Measurements from ENCODE around the gene NAA35.

Gene NAA35

GRCh38 chr9:86045654-86046053, 104.7 kb downstream of the NAA35 start:
- Histone ChIP-seq H3K79me2 (ENCODE audit: control insufficient read depth, insufficient read depth, low read length, poor library complexity) (no peaks in the 10 kb centered on the region), H2BK120ac (ENCODE audit: insufficient read depth, low read length, poor library complexity) (no peak overlapping the region), H3K27ac (ENCODE audit: low read depth, low read length) (no peak overlapping the region), H3K9ac (ENCODE audit: low read length) (no peak overlapping the region), H2BK5ac (ENCODE audit: low read depth, low read length, poor library complexity) (no peak overlapping the region), H3K36me3 (ENCODE audit: control insufficient read depth in 1 of 2, insufficient read depth in 2 of 2, low read length in 2 of 2) (no peaks in the 10 kb centered on the region), H3K9me3 (ENCODE audit: insufficient read depth, low read depth, low read length) (no peaks in the 10 kb centered on the region), H3K4me1 (ENCODE audit: control insufficient read depth in 1 of 2, insufficient read depth in 2 of 2, low read length in 2 of 2) (no peaks in the 10 kb centered on the region), H3K18ac (ENCODE audit: low read length) (no peak overlapping the region), H4K91ac (ENCODE audit: low read depth, low read length) (no peak overlapping the region), H2BK12ac (ENCODE audit: low read length) (no peak overlapping the region), H3K79me1 (ENCODE audit: low read length) (no peaks in the 10 kb centered on the region), H2AFZ (ENCODE audit: insufficient read depth, low read length, poor library complexity) (no peak overlapping the region), H3K4me3 (ENCODE audit: low read depth, low read length) (no peak overlapping the region), H3K4me2 (ENCODE audit: low read length) (no peak overlapping the region), H4K8ac (ENCODE audit: low read depth, low read length) (no peak overlapping the region), H3K4ac (ENCODE audit: low read depth, low read length) (no peak overlapping the region), H3K14ac (ENCODE audit: low read length) (no peak overlapping the region), H4K12ac (ENCODE audit: low read depth, low read length) (no peak overlapping the region), H3K27me3 (ENCODE audit: insufficient read depth, low read length) (no peaks in the 10 kb centered on the region), H2AK5ac (ENCODE audit: low read length) (no peak overlapping the region), H3K23ac (ENCODE audit: low read length) (no peak overlapping the region)
- no peak for DNase-seq
- no CpG with 5 or more reads among the region's 6 CpGs for WGBS (ENCODE audit: extremely low coverage, insufficient coverage, insufficient read length)

- no peak overlapping the region for H3K9ac ChIP-seq (ENCODE audit: low read length)
- H2BK5ac ChIP-seq (ENCODE audit: low read depth, low read length, poor library complexity), result no peak overlapping the region
- no peak overlapping the region for H3K27ac ChIP-seq (ENCODE audit: low read depth, low read length)
- no peak overlapping the region for H3K4ac ChIP-seq (ENCODE audit: low read depth, low read length)
- no peaks in the 10 kb centered on the region for H3K9me3 ChIP-seq (ENCODE audit: insufficient read depth, low read depth, low read length)
- no peaks in the 10 kb centered on the region for H3K79me1 ChIP-seq (ENCODE audit: low read length)
- DNase-seq, result no peak
- H2BK120ac ChIP-seq (ENCODE audit: insufficient read depth, low read length, poor library complexity), result no peak overlapping the region
- no CpG with 5 or more reads among the region's 14 CpGs for WGBS (ENCODE audit: extremely low coverage, insufficient coverage, insufficient read length)
- H2AFZ ChIP-seq (ENCODE audit: insufficient read depth, low read length, poor library complexity), result no peak overlapping the region
- no peak overlapping the region for H4K8ac ChIP-seq (ENCODE audit: low read depth, low read length)
- H3K27me3 ChIP-seq (ENCODE audit: insufficient read depth, low read length), result no peaks in the 10 kb centered on the region
- no peak overlapping the region for H4K12ac ChIP-seq (ENCODE audit: low read depth, low read length)
- H3K4me2 ChIP-seq (ENCODE audit: low read length), result no peak overlapping the region
- no peak overlapping the region for H2AK5ac ChIP-seq (ENCODE audit: low read length)
- no peaks in the 10 kb centered on the region for H3K79me2 ChIP-seq (ENCODE audit: control insufficient read depth, insufficient read depth, low read length, poor library complexity)
- no peak overlapping the region for H3K14ac ChIP-seq (ENCODE audit: low read length)
- no peak overlapping the region for H3K18ac ChIP-seq (ENCODE audit: low read length)
- H2BK12ac ChIP-seq (ENCODE audit: low read length), result no peak overlapping the region
- no peak overlapping the region for H3K4me3 ChIP-seq (ENCODE audit: low read depth, low read length)
- H3K23ac ChIP-seq (ENCODE audit: low read length), result no peak overlapping the region
- H3K4me1 ChIP-seq (ENCODE audit: control insufficient read depth in 1 of 2, insufficient read depth in 2 of 2, low read length in 2 of 2), result no peaks in the 10 kb centered on the region
- H3K36me3 ChIP-seq (ENCODE audit: control insufficient read depth in 1 of 2, insufficient read depth in 2 of 2, low read length in 2 of 2), result no peaks in the 10 kb centered on the region
- H4K91ac ChIP-seq (ENCODE audit: low read depth, low read length), result no peak overlapping the region
These were observed 105.2 kb downstream of the NAA35 start for GRCh38 chr9:86046071-86046636.

- Histone ChIP-seq H3K4me3 (ENCODE audit: low read depth, low read length) (no peak overlapping the region), H4K12ac (ENCODE audit: low read depth, low read length) (no peak overlapping the region), H3K4ac (ENCODE audit: low read depth, low read length) (no peak overlapping the region), H3K14ac (ENCODE audit: low read length) (no peak overlapping the region), H3K27me3 (ENCODE audit: insufficient read depth, low read length) (no peaks in the 10 kb centered on the region), H2BK12ac (ENCODE audit: low read length) (no peak overlapping the region), H3K18ac (ENCODE audit: low read length) (no peak overlapping the region), H2AK5ac (ENCODE audit: low read length) (no peak overlapping the region), H3K4me2 (ENCODE audit: low read length) (no peak overlapping the region), H4K8ac (ENCODE audit: low read depth, low read length) (no peak overlapping the region), H3K9ac (ENCODE audit: low read length) (no peak overlapping the region), H2BK120ac (ENCODE audit: insufficient read depth, low read length, poor library complexity) (no peak overlapping the region), H3K23ac (ENCODE audit: low read length) (no peak overlapping the region), H3K79me1 (ENCODE audit: low read length) (no peaks in the 10 kb centered on the region), H4K91ac (ENCODE audit: low read depth, low read length) (no peak overlapping the region), H3K9me3 (ENCODE audit: insufficient read depth, low read depth, low read length) (no peaks in the 10 kb centered on the region), H3K36me3 (ENCODE audit: control insufficient read depth in 1 of 2, insufficient read depth in 2 of 2, low read length in 2 of 2) (no peaks in the 10 kb centered on the region), H3K79me2 (ENCODE audit: control insufficient read depth, insufficient read depth, low read length, poor library complexity) (no peaks in the 10 kb centered on the region), H3K27ac (ENCODE audit: low read depth, low read length) (no peak overlapping the region), H3K4me1 (ENCODE audit: control insufficient read depth in 1 of 2, insufficient read depth in 2 of 2, low read length in 2 of 2) (no peaks in the 10 kb centered on the region), H2BK5ac (ENCODE audit: low read depth, low read length, poor library complexity) (no peak overlapping the region), H2AFZ (ENCODE audit: insufficient read depth, low read length, poor library complexity) (no peak overlapping the region)
- WGBS (ENCODE audit: extremely low coverage, insufficient coverage, insufficient read length), result no CpG with 5 or more reads among the region's 8 CpGs
- no peak for DNase-seq
These were observed 106.0 kb downstream of the NAA35 start for GRCh38 chr9:86046930-86047341.

GRCh38 chr9:86047361-86047760, 106.4 kb downstream of the NAA35 start:
- no peak overlapping the region for H3K14ac ChIP-seq (ENCODE audit: low read length)
- no peak overlapping the region for H3K18ac ChIP-seq (ENCODE audit: low read length)
- no peak overlapping the region for H4K8ac ChIP-seq (ENCODE audit: low read depth, low read length)
- no peak overlapping the region for H2AK5ac ChIP-seq (ENCODE audit: low read length)
- no peak overlapping the region for H4K12ac ChIP-seq (ENCODE audit: low read depth, low read length)
- no CpG with 5 or more reads among the region's 13 CpGs for WGBS (ENCODE audit: extremely low coverage, insufficient coverage, insufficient read length)
- H2BK5ac ChIP-seq (ENCODE audit: low read depth, low read length, poor library complexity), result no peak overlapping the region
- H3K79me1 ChIP-seq (ENCODE audit: low read length), result no peaks in the 10 kb centered on the region
- H3K27me3 ChIP-seq (ENCODE audit: insufficient read depth, low read length), result no peaks in the 10 kb centered on the region
- DNase-seq, result no peak
- no peak overlapping the region for H3K4me3 ChIP-seq (ENCODE audit: low read depth, low read length)
- H3K27ac ChIP-seq (ENCODE audit: low read depth, low read length), result no peak overlapping the region
- H3K79me2 ChIP-seq (ENCODE audit: control insufficient read depth, insufficient read depth, low read length, poor library complexity), result no peaks in the 10 kb centered on the region
- no peak overlapping the region for H3K4me2 ChIP-seq (ENCODE audit: low read length)
- no peaks in the 10 kb centered on the region for H3K4me1 ChIP-seq (ENCODE audit: control insufficient read depth in 1 of 2, insufficient read depth in 2 of 2, low read length in 2 of 2)
- H3K36me3 ChIP-seq (ENCODE audit: control insufficient read depth in 1 of 2, insufficient read depth in 2 of 2, low read length in 2 of 2), result no peaks in the 10 kb centered on the region
- H3K4ac ChIP-seq (ENCODE audit: low read depth, low read length), result no peak overlapping the region
- no peak overlapping the region for H3K23ac ChIP-seq (ENCODE audit: low read length)
- no peak overlapping the region for H2BK120ac ChIP-seq (ENCODE audit: insufficient read depth, low read length, poor library complexity)
- H2BK12ac ChIP-seq (ENCODE audit: low read length), result no peak overlapping the region
- no peak overlapping the region for H2AFZ ChIP-seq (ENCODE audit: insufficient read depth, low read length, poor library complexity)
- no peak overlapping the region for H3K9ac ChIP-seq (ENCODE audit: low read length)
- no peak overlapping the region for H4K91ac ChIP-seq (ENCODE audit: low read depth, low read length)
- no peaks in the 10 kb centered on the region for H3K9me3 ChIP-seq (ENCODE audit: insufficient read depth, low read depth, low read length)
